Raji (cell line): Measurements from ENCODE around the gene FOXF2.

Experiments
- POLR2A ChIP-seq: IDR thresholded peaks from 2 replicates; pipeline ENCODE4 v1.6.1; 2011; ENCODE audit warnings: low read depth, low read length, control low read depth; ENCODE audit not compliant: insufficient read depth

Gene FOXF2

GRCh38 chr6:1385129-1386037 lies 4.0 kb upstream of the FOXF2 start:
- TF ChIP-seq POLR2A = no peak

DNA sequence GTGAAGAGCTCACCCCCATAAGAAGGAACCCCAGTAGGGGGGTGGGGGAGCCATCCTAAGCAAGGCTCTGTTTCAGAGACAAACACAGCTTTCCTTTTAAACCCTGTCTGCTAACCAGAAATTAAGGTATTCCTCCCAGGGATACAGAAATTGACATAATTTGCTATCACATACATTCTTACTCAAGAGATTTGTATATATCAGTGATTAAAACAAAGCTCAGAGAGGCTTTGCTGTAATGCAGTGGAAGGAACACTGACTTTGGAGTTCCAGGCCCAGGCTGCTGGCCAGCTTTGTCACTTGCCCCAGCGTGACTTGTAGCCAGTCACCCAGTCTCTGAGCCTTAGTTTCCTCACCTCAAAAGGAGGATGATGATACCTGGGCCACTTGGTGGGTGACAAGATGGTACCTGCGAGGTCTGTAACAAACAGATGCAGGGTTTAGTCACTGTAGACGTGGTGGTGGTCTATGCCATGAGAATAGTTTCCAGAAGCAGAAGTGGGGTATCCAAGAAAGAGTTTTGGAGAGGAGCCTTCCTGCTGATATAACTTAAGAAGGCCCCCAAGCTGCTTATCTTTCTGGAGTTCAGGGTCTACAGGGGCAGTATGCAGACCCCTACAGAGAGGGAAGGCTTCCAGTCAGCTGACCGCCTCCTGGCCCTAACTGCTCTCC lies 3.2 kb upstream of the FOXF2 start:
- TF ChIP-seq POLR2A = no peak

DNA sequence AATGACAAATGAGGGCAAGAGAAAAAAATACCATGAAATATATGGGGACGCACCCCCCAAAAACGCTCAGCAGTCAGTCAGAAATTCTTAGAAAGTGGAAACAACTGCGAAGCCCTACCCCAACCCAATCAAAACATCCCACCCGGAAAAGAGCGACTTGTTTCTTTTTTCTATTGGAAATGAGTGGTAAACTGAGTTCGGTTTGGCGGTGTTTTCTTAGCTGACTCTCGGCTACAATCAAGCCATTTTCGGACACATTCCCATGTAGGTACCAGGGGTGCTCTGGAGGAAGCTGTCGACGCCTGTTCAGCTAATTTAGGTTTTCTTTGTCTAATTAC lies 1.9 kb upstream of the FOXF2 start:
- no peak for TF ChIP-seq POLR2A

- no peak for TF ChIP-seq POLR2A
These were observed 1.3 kb upstream of the FOXF2 start for GRCh38 chr6:1387876-1388629.

DNA sequence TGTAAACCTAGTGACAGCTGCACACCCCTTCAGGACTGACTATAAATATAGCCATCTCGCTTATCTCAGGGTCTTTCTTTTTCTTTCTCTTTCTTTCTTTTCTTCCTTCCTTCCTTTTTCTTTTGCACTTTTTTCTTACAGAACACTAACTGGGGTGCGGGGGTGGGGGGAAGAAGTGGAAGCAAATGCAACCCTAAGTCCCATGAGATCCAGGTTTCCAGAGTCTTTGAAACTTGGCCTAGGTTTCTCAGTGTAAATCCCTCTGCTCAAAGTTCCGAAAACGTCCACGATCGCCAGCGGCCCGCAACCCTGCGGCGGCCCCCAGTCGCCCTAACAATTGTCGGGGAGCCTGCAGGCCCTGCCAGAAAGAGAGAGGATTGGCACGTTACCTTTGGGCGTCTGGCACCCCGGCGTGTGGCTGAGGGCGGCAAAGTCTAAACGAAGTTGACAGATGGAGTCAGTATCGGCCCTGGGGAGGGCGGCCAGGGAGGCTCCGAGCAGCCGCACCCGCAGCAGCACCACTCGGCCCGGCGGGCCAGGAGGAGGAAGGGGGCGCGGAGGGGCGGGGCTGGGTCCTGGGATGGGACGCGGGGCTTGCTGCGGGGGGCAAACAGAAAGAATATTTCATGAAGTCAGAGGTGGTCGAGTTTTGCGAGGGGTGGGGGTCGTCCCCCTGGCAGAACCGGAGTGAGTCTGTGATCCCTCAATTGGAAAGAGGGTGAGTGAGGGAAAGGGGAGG lies 577 bp upstream of the FOXF2 start:
- no peak for TF ChIP-seq POLR2A

- TF ChIP-seq POLR2A = no peak
These were observed 963 bp downstream of the FOXF2 start for GRCh38 chr6:1390133-1390945.

GRCh38 chr6:1390946-1391799 lies 1.8 kb downstream of the FOXF2 start:
- no peak for TF ChIP-seq POLR2A

DNA sequence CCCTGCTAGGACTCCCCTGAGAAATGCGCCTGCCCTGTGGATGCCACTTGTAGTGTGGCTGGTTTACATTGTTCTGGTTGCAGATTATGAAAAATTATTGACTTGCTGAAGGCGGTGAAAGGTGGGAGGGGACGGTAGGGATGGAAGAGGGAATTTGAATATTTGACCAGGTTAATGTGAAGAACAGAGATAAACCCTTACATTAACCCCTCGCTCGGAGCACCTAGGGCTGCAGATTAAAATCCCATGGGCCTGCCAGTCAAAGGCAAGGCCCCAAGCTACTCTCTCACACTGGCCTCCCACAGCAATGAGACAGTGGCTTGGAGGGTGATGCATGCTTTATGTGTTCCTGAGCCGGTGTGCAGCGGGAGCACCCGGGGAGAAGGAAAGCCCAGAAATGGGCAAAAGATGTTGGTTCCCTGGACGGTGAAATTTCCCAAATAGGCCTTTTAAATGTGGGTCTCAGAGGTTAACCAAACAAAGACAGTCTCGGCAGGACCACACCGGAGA lies 2.5 kb downstream of the FOXF2 start:
- no peak for TF ChIP-seq POLR2A

DNA sequence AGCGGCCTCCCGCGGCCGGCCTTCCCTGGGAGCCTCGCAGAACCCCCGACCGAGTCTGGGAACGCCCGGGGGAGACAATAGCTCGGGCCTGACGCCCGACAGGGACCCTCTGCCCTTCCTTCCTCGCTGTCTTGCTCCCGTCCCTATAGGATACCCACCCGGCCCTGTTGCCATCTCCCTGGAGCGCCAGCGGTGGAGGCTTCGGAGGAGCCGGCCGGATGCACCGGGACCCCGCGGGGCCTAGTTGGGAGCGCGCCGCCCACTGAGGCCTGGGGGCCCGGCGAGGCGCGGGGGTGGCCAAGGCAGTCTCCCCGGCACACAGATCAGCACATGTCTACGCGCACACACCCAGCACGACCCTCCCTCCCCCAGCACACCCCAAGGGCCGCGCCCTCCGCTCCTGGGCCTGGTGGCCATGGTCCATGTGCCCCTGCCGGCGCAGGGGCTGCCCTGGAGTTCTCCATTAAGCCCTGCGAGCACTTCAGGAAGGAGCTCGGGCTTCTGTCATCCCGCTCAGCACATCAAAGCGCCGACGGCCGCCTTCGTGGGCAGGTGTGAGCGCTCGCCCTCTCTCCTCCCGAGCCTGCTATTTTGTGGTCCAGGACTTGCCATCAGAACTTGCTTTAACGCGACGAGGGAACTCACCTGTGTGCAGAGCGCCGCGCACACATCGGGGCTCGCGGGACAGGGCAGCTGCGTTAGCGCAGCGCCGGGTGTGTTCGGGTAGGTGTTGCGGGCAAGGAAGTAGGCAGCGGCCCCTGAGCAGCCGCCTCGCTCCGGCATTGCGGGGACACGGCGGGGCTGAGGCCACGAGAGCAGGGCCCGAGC lies 3.7 kb downstream of the FOXF2 start:
- TF ChIP-seq POLR2A = no peak

DNA sequence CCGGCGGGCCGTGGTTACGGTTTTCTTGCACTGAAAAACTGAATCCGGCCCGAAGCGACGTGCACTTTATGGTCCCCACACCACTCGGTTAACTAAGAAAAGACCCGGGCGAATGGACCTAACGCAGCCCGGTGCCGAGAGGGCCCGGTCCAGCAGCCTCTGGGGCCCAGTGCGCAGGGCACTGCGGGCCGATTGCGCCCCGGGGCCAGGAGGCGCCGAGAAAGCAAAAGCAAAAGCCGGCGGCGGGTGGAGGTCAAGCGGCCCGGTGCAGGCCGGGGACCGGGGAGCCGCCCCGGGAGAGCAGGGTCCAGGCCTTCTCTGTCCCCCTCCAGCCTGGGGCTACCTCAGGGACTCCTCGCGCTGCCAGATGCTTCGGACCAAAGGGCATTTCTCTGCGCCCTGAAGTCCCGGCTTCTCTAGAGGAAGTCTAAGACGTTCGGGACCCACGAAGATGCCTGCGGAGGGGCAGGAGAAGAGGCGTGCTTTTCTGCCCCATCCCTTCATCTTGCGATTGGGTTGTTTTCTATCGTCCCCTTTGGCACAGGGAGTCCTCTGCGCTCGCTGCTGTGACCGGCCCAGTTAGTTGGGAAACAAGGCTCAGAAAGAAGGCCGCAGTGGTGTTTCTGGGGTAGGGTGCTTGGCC lies 4.4 kb downstream of the FOXF2 start:
- TF ChIP-seq POLR2A = no peak

DNA sequence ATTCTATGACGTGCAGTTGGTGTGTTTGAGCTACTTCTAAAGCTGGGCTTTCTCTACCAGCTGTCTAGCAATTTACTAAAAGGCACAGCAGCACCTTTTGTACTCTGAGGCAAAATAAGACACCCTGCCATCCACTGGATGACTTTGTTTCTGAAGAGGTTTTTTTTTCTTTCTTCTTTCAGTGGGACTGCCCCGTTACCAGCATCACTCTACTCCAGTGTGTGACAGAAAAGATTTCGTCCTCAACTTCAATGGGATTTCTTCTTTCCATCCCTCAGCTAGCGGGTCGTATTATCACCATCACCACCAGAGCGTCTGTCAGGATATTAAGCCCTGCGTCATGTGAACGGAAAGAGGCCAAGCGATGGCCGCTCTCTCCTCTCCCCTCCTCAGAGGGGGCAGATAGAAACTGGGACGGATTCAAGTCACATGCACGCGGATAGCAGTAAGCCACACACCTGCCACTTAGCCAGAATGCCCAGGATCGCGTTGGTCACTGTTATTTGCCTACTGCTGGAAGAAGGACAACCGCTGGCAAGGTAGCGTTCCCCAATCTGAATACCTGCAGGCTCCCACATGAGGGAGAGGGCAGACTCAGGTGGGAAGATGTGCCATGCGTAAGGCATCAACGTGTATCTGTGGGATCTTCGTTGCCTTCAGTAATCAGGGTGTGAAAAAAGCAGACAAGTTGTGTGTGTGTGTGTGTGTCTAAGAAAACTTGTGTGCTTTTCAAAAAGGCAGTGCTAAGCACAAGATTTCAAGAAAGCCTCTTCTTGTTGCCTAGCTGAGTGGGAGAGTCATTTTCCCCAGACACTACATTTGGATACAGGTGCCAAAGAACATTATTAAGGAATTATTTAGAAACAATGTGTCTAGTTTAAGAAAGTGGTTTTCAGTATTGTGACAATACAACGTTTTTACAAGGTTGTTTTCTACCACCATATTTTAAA lies 5.4 kb downstream of the FOXF2 start:
- no peak for TF ChIP-seq POLR2A
